GM18526 (cell line): ENCODE data around the gene NANOS2.

ENCODE experiments used
- POLR2A ChIP-seq: IDR thresholded peaks from 3 replicates; pipeline ENCODE4 v1.6.1; 2011; ENCODE audit not compliant: insufficient read length; ENCODE audit errors: extremely low read depth

Gene NANOS2

DNA sequence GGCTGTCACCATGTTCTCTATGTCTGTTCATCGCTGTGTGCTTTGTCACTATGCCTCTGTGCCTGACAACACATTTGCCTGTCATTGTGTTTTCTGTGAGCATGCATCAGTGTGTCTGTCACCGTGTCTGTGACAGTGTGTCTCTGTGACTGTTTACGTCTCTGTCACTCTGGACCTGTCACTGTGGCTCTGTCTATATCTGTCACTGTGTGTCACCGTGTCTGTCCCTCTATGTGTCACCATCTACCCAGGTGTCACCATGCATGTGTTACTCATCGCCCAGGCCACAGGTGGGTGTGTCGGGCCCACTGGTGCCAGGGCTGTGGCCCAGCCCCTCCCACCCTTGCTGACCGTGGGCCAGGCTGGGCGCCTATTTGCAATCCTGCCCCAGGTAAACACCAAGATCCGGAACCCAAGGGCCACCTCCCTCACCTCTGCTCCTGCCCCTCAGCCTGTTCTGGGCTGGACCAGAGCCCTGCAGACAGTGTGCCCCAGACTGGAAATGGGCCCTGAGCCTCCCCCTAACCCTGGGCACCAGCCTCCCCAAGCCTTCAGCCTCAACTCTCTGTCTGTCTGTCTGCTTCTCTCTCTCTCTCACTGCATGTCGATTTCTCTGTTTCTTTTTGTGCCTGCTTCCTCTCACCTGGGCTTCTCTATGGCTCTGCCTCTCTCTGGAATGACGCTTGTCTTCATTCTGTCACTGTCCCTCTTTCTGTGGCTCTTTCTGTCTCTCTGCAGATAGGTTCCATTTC is 36.4 kb downstream of the NANOS2 start:
- no peak for TF ChIP-seq POLR2A

DNA sequence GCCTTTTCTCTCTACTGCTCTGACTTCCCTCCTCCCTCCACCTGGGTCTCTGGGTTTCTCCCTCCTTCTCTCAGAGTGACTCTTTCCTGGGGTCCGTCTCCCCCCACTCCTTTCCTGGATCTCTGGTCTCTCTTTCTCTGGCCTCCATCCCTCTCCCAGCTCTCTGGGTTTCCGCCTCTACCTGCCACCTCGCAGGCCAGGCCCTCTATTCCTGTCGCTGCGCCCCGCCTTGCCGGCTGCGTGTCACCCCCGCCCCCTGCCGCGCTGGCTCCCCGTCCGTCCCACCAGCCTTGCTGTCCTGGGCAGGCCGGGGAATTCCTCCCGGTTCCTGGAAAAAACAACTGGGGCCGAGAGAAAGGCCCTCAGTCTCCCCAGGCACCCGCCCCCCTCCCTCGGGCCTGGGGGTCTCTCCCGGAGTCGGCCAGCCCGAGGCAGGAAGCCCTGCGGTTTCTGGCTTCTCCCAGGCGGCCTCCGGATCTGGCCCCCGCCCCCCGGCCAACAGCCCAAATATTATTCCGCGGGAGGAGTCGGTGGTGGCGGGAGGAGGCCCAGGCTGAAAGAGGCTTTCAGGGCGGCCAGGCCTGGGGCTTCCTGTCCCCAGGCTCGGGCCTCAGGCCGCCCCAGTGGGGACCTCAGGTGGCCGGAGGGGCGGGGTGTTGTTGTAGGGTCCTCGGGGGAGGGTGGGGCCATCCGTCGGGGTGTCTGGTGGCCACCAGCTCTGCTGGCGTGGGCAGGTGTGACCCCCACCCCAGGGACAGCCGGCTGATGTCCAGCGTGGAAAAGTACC is 38.0 kb downstream of the NANOS2 start:
- no peak for TF ChIP-seq POLR2A

DNA sequence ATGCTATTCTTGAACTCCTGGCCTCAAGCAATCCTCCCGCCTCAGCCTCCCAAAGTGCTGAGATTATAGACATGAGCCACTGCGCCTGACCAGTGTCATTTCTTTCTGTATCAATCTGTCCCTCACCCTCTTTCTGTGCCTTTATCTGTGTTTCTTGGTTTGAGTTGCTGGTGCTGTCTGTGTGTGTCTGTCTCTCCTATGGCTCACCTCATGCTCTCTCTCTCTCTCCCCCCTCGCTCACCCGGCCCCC is 38.5 kb downstream of the NANOS2 start:
- no peak for TF ChIP-seq POLR2A

DNA sequence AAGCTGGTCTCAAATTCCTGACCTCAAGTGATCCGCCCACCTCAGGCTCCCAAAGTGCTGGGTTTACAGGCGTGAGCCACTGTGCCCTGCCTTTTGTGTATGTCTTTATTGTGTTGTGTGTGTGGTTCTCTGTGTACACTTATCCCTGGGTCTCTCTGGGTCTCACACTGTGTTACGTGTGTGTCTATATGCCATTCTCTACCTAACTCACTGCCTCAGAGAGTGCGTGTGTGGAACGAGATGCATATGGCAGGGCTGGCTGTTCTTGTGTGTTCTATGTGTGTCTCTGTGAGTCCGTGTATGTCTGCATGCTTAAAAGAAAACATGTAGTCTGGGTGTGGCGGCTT is 40.0 kb downstream of the NANOS2 start:
- no peak for TF ChIP-seq POLR2A

DNA sequence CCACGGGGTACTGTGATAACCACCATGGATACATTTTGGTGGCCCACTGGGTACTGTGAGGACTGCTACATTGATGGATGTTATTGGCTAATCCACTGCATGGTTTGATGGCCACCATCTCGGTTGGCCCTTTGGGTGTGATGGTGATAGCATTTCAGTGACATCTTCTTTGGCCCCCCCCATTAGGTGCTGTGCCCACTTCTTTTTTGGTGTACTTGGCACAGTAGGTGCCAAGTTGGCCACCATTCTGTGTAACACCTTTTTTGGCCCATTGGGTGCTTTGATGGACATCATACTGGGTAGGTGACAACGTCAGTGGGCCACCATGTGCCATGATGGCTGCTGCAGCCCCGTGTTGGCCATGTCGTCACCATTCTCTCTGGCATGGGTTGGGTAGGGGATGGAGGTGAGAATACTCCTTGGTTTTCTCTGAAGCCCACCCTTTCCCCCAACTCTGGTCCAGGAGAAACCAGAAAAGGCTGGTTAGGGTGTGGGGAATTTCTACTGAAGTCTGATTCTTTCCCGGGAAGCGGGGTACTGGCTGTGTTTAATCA is 41.3 kb downstream of the NANOS2 start:
- no peak for TF ChIP-seq POLR2A

DNA sequence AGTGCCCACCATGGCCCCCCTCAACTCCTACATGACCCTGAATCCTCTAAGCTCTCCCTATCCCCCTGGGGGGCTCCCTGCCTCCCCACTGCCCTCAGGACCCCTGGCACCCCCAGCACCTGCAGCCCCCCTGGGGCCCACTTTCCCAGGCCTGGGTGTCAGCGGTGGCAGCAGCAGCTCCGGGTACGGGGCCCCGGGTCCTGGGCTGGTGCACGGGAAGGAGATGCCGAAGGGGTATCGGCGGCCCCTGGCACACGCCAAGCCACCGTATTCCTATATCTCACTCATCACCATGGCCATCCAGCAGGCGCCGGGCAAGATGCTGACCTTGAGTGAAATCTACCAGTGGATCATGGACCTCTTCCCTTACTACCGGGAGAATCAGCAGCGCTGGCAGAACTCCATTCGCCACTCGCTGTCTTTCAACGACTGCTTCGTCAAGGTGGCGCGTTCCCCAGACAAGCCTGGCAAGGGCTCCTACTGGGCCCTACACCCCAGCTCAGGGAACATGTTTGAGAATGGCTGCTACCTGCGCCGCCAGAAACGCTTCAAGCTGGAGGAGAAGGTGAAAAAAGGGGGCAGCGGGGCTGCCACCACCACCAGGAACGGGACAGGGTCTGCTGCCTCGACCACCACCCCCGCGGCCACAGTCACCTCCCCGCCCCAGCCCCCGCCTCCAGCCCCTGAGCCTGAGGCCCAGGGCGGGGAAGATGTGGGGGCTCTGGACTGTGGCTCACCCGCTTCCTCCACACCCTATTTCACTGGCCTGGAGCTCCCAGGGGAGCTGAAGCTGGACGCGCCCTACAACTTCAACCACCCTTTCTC is 42.3 kb downstream of the NANOS2 start:
- no peak for TF ChIP-seq POLR2A

DNA sequence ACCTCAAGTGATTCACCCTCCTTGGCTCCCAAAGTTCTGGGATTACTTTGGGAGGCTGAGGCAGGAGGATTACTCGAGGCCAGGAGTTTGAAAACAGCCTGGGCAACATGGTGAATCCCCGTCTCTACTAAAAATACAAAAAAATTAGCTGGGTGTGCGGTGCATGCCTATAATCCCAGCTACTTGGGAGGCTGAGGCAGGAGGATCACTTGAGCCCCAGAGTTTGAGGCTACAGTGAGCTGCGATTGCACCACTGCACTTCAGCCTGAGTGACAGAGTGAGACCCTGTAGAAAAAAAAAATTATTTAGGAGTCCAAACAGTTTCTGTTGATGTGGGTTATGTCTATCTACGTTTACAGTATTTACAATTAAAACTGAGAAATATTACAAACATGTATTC is 43.8 kb downstream of the NANOS2 start:
- TF ChIP-seq POLR2A = no peak

DNA sequence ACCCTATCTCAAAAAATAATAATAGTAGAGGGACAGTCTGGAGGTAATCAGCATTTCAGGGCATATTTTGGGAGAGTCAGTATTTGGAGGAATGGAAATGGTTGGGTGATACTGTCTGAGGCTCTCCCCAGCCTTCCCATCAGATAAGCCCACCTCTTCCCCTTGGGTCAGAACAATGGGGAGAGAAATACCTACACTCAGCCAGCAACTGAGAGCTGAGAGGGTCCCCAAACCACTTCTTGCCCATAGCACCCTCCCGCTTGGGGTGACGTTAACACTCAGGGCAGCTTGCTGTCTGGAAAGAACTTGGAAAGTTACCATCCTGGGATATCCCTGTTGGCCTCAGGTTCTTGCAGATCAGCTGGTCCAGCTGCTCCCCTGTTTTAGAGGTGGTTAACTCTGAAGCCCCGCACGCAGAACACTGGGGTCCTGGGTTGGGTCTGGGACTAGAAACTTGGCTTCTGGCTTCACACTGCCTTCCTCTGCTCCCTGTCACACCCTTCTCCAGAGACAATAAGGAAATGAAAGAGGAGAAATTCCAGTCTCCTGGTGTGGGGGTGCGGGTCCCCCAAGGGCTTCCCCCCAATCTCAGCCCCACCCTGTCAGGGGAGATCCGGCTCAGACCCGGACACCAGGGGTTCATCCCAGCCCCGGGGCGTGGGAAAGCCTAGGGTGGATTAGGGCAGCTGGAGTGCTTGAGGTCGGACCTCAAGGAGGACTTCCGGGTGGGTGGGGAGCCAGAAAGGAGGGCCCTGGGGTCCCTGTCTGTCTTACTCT is 48.0 kb downstream of the NANOS2 start:
- TF ChIP-seq POLR2A = no peak

DNA sequence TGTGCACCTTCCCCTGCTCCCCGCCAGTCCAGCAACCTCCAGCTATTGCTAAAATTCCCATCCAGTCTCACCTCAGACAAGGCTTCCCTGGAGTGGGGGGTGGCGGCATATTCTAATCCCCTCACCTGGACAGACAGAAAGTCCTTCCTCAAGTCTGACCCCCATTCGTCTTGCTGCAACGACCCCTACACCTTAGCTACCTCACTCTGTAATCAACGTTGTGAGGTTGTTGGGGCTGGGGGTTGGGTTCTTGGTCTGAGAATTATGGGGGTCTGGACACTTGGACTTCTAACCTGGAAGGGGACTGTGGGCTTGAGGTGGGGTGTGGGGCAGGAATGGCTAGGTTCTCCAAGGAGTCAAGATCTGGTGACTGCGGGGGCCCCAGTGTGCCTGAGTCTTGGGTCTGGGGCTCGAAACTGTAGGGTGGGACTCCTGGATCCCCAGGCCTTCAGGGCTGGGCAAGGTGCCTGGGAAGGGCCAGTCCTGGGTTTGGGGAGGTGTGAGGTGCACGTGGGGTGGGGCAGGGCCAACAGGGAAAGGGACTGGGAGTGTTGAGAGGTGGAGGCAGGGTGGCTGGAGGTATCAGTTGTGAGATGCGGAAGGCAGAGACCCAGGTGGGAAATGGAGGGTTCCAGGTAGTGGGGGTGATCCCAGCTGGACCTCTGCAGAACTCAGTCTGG is 49.2 kb downstream of the NANOS2 start:
- TF ChIP-seq POLR2A = no peak

DNA sequence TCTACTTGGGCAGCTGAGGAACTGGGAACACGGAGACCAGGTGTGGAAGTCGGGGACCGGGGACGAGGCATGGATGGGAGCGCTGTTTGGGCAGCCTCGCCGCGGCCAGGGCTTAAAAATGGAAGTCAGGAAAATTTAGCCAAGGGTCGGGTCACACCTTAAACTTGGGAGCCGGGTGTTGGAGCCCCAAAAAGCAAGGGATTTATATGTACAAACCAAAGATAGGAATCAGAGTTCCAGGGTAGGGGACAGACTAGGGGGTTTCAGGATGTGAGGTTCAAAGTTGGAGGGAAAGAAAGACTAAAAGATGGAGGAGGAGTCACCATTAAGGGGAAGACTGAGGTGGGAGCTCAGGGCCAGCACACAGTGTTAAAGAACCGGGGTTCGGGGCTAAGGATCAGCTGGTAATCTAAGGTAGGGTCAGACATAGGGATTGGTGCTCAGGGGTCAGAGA is 49.9 kb downstream of the NANOS2 start:
- no peak for TF ChIP-seq POLR2A

DNA sequence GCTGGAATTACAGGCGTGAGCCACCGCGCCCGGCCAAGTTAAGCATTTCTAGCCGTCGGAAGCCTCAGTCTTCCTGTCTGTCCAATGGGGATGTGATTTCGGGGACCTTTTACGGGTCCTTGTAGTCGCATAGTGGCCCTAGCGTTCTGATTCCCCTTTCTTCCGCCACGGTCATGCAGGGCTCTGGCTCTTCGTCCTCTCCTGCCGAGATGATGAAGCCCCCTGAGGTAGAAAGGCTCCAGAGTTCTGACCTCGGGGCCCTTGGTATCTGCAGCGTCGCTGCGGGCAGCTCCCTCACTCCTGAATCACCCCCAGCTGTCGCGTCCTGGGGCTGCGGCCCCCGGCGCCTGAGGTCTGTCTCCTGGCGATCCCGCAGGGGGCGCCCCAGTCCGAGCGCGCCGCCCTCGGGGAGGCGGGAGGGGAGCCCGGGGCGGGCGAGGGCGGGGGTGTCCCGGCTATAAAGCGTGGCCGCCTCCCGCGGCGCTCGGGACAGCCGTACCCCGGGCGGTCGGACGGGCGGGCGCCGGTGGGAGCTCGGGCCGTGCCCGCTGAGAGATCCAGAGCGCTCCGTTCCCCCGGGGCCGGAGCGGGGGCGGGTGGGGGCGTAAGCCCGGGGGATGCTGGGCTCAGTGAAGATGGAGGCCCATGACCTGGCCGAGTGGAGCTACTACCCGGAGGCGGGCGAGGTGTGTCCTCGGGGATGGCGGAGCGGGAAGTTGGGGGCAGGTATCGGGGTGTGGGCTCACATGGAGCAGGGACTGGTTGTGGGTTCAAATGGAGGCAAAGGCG is 50.5 kb downstream of the NANOS2 start, which contains the start of gene FOXA3:
Gene FOXA3 (plus strand): TSS at position 487 of the 789 bp plus-strand sequence. CDS start 131 bp downstream, at position 618.
- TF ChIP-seq POLR2A = no peak

DNA sequence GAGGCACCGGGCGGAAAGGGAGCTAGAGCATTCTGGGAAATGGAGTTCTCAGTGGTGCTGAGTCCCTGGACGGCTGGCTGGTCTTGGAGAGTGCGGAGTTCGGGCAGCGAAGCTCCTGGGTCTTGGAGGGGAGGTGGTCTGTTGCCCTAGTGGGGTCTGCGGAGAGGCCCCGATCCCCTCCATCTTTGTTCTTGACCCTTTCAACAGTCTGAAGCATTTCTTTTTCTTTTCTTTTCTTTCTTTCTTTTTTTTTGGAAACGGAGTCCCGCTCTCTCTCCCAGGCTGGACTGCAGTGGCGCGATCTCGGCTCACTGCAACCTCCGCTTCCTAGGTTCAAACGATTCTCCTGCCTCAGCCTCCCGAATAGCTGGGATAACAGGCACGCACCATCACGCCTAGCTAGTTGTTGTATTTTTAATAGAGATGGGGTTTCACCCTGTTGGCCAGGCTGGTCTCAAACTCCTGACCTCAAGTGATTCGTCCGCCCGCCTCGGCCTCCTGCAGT is 51.2 kb downstream of the NANOS2 start:
- TF ChIP-seq POLR2A = no peak
